Lower leg skin (tissue), 3 donors: ENCODE data around the gene CCDC187.

Experiments used
- POLR2A ChIP-seq, 2 donors: fragments of 450-650 bp; IDR thresholded peaks; one replicate each; pipeline ENCODE4 v1.6.1; 2016 to 2017; ENCODE audit warnings: antibody characterized with exemption in 2 of 2, mild to moderate bottlenecking in 1 of 2, moderate library complexity in 1 of 2
- TF ChIP-seq, protein P1 (sequence below), 3 donors: fragments of 450-650 bp; IDR thresholded peaks; one replicate each; pipeline ENCODE4 v1.5.1; 2016; ENCODE audit warnings: antibody characterized with exemption in 3 of 3, mild to moderate bottlenecking in 3 of 3, moderate library complexity in 2 of 3

DNA sequence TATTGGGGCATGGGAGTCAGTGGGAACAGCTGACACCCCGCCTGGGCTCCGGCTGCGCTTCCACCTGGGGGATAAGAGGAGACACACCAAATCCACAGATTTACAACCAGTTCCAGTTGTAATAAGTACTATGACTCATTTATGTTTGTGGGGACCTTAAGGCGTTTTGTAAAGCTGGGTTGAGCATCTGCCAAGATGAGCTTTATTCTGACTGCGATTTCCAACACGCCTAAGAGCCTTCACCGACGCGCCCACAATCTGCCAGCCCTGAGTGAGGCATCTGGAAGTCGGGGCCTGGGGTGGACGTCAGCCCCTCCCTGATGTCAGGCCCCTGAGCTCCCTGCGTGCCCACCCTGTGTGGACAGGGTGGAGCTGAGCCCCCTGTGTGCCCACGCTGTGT, 84.6 kb downstream of the CCDC187 start:
- TF ChIP-seq, protein P1, sequence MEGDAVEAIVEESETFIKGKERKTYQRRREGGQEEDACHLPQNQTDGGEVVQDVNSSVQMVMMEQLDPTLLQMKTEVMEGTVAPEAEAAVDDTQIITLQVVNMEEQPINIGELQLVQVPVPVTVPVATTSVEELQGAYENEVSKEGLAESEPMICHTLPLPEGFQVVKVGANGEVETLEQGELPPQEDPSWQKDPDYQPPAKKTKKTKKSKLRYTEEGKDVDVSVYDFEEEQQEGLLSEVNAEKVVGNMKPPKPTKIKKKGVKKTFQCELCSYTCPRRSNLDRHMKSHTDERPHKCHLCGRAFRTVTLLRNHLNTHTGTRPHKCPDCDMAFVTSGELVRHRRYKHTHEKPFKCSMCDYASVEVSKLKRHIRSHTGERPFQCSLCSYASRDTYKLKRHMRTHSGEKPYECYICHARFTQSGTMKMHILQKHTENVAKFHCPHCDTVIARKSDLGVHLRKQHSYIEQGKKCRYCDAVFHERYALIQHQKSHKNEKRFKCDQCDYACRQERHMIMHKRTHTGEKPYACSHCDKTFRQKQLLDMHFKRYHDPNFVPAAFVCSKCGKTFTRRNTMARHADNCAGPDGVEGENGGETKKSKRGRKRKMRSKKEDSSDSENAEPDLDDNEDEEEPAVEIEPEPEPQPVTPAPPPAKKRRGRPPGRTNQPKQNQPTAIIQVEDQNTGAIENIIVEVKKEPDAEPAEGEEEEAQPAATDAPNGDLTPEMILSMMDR (IDR thresholded peaks at IDR 0.05), result no peak
- TF ChIP-seq POLR2A (IDR thresholded peaks at IDR 0.05), result no peak
